ENCODE results near the gene NAA35.

NAA35 gene

GRCh38 chr9:85940832-85941621 lies at the start of gene NAA35:
TSS of gene NAA35 (plus strand) at chr9:85941146. CDS start at chr9:85942160, 1,014 bp downstream.
- TF ChIP-seq, protein P1, sequence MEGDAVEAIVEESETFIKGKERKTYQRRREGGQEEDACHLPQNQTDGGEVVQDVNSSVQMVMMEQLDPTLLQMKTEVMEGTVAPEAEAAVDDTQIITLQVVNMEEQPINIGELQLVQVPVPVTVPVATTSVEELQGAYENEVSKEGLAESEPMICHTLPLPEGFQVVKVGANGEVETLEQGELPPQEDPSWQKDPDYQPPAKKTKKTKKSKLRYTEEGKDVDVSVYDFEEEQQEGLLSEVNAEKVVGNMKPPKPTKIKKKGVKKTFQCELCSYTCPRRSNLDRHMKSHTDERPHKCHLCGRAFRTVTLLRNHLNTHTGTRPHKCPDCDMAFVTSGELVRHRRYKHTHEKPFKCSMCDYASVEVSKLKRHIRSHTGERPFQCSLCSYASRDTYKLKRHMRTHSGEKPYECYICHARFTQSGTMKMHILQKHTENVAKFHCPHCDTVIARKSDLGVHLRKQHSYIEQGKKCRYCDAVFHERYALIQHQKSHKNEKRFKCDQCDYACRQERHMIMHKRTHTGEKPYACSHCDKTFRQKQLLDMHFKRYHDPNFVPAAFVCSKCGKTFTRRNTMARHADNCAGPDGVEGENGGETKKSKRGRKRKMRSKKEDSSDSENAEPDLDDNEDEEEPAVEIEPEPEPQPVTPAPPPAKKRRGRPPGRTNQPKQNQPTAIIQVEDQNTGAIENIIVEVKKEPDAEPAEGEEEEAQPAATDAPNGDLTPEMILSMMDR (IDR thresholded peaks at IDR 0.05; ENCODE audit: borderline replicate concordance, control extremely low read depth, extremely low read depth, insufficient read depth, missing control alignments), result no peak
- in situ Hi-C loops (cut with MboI; ENCODE audit: low sequenced_read_pairs, unreplicated experiment), result no loop called here
- peak; percentile 99 for DNase-seq (ENCODE audit: low spot score)

DNA sequence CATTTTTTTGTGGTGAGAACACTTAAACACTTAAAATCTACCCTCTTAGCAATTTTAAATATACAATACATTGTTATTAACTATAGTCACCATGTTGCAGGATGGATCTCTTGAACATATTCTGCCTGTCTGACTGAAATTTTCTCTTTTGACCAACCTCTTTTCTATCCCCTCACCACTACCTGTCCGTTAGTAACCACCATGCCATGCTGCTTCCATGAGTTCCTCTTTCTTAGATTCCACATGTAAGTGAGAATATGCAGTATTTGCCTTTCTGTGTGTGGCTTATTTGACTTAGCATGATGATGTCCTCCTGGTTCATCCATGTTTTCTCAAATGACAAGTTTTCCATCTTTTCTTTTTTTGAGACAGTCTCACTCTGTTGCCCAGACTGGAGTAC lies 48.5 kb upstream of the NAA35 start:
- in situ Hi-C loops (cut with MboI; ENCODE audit: low sequenced_read_pairs, unreplicated experiment), result no loop called here
- TF ChIP-seq, protein P1 (IDR thresholded peaks at IDR 0.05; ENCODE audit: borderline replicate concordance, control extremely low read depth, extremely low read depth, insufficient read depth, missing control alignments), result no peak
- no peak for DNase-seq (ENCODE audit: low spot score)

- TF ChIP-seq, protein P1 (IDR thresholded peaks at IDR 0.05; ENCODE audit: borderline replicate concordance, control extremely low read depth, extremely low read depth, insufficient read depth, missing control alignments), result no peak
- in situ Hi-C loops (cut with MboI; ENCODE audit: low sequenced_read_pairs, unreplicated experiment), result no loop called here
- DNase-seq (ENCODE audit: low spot score), result no peak
Observed at GRCh38 chr9:85895685-85896084, 45.3 kb upstream of the NAA35 start.

- in situ Hi-C loops (cut with MboI; ENCODE audit: low sequenced_read_pairs, unreplicated experiment), result no loop called here
- no peak for DNase-seq (ENCODE audit: low spot score)
Observed at GRCh38 chr9:85897848-85898247, 43.1 kb upstream of the NAA35 start.

DNA sequence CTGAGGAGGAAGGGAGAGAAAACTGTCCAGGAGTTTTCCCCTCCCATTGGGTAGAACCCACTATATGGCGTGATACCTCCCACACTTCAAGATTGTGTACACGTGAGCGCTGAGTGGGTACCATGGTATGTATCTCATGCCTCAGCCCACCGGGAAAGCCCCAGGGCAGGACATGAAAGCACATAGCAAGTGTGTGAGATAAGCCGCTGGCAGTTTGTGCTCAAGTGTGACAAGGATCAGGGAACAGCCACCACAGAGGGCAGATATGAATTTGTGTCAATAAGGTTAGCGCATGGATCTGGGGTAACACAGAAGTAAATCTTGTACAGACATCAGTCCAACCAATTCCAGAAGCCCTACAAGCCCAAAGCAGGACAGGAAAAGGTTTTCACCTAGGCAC lies 42.6 kb upstream of the NAA35 start:
- DNase-seq (ENCODE audit: low spot score), result no peak
- TF ChIP-seq, protein P1 (IDR thresholded peaks at IDR 0.05; ENCODE audit: borderline replicate concordance, control extremely low read depth, extremely low read depth, insufficient read depth, missing control alignments), result no peak
- in situ Hi-C loops (cut with MboI; ENCODE audit: low sequenced_read_pairs, unreplicated experiment), result no loop called here

More at GRCh38 chr9:85897848-85898247, 43.1 kb upstream of the NAA35 start:
- TF ChIP-seq, protein P1 (IDR thresholded peaks at IDR 0.05; ENCODE audit: borderline replicate concordance, control extremely low read depth, extremely low read depth, insufficient read depth, missing control alignments), result no peak

- in situ Hi-C loops (cut with MboI; ENCODE audit: low sequenced_read_pairs, unreplicated experiment), result no loop called here
- TF ChIP-seq, protein P1 (IDR thresholded peaks at IDR 0.05; ENCODE audit: borderline replicate concordance, control extremely low read depth, extremely low read depth, insufficient read depth, missing control alignments), result no peak
- DNase-seq (ENCODE audit: low spot score), result no peak
Observed at GRCh38 chr9:85899388-85899787, 41.6 kb upstream of the NAA35 start.
